Fibroblast of peridontal ligament (primary cell): ENCODE data around the gene BHLHE40.
A peak's percentile ranks its signal among the peaks of the same experiment; 100 is the strongest.

Experiments used
- DNase-seq: peaks from one replicate; pipeline ENCODE4 v3.0.0-alpha.2; 2010; ENCODE audit errors: extremely low read depth

Gene BHLHE40

DNA sequence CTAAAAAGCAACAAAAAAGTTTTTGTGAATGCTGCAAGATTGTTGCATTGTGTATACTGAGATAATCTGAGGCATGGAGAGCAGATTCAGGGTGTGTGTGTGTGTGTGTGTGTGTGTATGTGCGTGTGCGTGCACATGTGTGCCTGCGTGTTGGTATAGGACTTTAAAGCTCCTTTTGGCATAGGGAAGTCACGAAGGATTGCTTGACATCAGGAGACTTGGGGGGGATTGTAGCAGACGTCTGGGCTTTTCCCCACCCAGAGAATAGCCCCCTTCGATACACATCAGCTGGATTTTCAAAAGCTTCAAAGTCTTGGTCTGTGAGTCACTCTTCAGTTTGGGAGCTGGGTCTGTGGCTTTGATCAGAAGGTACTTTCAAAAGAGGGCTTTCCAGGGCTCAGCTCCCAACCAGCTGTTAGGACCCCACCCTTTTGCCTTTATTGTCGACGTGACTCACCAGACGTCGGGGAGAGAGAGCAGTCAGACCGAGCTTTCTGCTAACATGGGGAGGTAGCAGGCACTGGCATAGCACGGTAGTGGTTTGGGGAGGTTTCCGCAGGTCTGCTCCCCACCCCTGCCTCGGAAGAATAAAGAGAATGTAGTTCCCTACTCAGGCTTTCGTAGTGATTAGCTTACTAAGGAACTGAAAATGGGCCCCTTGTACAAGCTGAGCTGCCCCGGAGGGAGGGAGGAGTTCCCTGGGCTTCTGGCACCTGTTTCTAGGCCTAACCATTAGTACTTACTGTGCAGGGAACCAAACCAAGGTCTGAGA, 4.7 kb downstream of the BHLHE40 start:
- peak; percentile 88 for DNase-seq

DNA sequence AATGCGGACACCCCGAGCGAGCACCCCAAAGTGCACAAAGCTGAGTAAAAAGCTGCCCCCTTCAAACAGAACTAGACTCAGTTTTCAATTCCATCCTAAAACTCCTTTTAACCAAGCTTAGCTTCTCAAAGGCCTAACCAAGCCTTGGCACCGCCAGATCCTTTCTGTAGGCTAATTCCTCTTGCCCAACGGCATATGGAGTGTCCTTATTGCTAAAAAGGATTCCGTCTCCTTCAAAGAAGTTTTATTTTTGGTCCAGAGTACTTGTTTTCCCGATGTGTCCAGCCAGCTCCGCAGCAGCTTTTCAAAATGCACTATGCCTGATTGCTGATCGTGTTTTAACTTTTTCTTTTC, 5.3 kb downstream of the BHLHE40 start:
- DNase-seq = peak; percentile 24

DNA sequence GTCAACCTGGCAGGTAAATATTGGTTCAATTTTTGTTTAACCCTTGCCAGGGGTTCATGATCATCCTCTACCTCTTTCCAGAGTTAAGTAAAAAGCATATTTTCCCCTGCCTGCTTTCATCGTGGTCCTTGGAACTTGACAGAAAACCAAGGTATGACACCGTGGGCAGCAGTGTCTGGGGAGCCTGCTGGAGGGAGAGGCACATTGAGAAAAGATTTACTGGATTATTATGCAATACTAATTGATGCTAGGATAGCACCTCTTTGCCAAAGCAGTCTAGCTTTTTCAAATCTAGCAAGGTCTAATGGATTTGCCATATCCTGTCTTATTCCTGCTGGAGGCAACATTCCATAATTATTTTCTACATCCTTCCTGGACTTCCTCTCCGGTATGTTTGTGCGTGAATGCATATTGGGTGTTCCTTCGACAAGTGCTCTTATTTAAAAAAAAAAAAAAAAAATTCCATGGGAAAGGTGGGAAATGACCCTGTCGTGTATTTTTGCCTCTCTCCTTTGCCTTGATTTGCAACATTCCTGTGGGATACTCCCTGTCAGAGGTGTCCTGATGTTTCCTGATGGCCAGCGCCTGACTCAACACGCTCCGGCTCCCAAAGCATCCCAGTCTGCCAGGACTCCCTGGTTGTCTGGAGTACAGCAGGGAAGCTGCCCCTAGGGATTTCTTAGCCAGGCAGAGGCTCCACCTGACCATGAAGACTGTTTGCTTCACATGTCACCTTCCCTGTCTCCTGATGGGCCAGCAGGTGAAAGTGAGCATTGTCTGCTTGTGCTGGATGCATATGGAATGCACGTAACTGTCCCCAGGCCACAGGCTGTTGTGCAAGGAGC, 6.3 kb downstream of the BHLHE40 start:
- peak; percentile 32 for DNase-seq

DNA sequence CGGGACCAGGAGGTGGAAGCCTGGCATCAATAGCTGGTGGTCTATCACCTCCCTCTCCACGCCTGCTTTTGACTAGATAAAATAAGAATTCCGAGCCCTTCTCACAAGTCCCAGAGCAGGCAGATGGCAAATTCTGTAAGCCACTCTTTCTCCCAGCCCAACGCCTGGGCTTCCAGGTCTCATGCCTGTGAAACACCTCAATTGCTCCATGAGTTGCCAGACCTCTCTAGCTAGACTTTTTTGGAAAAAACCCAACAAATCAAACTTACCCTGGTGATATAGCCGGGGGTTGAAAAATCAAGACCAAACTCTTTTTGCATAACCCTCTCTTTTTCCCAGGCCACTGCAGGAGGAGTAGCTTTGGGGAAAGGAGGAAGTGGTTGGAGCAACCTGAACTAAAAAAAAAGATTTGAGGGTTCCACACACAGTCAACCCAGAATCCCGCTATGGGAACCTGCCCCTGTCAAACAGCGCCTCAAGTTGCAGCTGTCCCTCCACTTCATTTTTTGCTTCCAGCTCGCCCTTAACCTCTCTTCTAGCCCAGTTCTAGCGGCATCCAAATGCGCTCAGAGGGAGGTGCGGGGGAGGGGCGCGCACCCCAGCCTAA, 7.0 kb downstream of the BHLHE40 start:
- no peak for DNase-seq

DNA sequence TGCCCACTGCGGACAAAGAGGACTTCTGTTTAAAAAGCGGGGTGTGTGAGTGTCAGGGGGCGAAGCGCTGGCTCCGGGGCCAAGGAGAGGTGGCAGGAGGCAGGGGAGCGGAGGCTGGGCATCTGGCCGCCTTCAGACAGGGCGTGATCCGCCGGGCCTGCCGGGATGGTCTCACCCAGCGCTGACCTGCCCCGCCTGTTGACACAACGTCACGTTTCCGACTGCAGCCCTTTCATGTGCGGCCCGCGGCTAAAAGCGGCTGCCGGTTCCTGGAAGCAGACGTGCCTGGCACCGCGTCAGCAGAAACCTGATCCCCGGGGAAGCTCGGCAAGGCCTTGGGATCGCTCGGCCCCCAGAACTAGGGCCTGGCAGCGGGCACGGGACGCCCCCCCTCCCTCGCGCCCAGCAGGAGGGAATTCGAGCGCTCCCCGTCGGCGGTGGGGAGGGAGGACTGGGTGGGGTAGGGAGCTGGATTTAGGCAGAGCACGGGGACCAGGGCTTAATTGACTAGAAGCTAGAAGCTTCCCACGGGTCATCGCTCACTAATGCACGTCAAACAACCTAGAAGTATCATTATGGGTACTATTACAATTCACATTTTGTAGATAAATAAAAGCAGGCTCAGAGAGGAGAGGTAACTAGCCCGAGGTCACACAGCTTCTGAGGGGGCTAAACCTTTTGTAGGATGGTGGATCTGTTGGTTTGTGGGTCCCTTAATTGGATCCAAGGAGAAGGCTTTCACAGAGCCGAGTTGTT, 7.7 kb downstream of the BHLHE40 start:
- peak; percentile 96 for DNase-seq

DNA sequence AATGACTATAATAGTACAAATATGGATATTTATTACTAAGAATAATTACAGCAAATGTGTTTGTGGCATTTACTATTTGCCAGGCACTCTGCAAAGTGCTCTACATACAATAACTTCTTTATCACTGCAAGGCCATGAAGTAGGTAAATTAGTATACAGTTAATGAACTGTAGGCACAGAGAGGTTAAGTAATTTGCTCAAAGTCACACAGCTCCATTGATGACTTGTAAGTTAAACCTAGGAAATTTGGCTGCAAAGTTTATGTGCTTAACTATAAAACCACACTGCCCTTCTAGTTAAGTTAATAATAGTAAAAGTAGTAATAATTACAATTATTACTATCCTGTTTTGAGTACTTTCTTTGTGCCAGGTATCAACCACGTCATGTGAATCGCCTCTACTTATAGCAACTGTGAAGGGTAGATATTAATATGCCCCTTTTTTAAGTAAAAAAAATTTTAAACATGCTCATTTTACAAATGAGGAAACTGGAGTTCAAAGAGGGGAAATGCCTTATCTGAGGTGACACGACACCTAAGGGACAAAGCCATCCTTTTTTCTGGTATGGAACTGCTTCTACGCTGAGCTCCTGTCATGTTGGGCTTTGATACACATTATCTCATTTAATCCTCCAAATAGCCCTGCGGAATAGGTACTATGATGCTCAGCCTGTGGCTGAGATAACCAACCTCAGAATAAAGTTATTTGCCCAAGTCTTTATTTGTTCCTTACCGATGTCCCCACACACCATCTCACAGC, 8.5 kb downstream of the BHLHE40 start:
- no peak for DNase-seq

DNA sequence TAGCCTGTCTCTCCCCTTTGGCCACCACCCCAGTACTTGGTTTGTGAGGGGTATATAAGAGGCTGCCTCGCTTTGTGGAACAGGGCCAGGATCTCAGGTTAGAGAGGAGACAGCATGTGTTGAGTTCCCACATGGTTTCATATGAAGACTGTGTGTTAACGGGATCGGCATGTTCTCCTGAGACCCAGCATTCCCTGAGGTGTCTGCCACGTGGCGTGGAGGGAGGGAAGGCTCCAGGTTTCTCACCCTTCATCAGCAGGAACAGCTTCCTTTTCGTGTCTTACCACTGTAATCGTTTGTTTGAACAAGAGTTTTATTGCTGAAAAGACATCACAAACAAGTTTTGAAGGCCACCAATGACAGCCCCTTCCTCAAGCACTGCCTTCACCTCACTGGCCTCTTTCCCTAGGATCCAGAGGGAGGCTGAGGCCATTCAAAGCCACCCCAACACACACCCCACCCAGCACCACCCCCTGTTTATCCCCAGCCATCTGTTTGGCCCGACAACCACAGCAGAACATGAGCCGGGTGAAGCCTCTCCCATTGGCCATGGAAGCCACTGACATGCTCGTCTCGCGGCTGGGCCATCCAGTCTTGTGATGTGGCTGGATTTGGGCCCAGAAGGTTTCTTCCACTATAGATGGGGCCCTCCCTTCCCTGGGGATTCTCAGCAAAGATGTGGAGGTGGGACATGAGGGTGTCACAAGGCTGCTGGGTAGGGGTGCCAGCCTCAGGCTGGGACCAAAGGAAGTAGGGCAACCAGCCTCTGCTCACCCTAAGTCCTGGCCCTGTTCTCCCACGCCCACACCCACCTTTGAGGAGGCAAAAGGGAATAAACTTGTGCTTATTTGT, 10.0 kb downstream of the BHLHE40 start:
- peak; percentile 56 for DNase-seq

DNA sequence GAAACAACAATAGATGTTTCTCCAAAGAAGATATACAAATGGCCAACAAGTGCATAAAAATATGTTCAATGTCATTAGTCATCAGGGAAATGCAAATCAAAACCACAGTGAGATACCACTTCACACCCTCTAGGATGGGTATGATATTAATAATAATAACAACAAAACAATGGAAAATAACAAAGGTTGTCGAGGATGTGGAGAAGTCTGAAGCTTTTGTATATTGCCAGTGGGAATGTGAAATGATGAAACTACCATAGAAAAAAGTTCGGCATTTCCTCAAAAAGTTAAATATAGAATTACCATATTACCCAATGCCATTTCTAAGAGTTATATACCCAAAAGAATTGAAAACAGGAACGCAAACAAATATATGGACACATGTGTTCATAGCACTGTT, 10.8 kb downstream of the BHLHE40 start:
- DNase-seq = no peak

DNA sequence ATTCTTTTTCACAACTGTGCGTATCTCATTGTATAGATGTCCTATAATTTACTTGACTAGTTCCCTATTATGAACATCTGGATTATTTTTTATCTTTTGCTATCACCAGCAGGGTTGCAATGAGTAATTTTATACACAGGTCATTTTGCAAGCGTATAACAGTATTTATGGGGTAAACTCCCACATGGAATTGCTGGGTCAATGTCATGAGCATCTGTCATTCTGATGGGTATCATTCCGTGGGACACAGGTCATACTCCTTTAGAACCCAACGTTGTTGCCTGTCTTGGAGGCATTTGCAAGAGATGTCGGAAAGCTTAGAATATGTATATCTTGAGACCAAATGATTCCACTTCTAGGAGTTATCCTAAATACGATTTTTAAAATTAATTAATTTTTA, 12.9 kb downstream of the BHLHE40 start:
- DNase-seq = no peak

DNA sequence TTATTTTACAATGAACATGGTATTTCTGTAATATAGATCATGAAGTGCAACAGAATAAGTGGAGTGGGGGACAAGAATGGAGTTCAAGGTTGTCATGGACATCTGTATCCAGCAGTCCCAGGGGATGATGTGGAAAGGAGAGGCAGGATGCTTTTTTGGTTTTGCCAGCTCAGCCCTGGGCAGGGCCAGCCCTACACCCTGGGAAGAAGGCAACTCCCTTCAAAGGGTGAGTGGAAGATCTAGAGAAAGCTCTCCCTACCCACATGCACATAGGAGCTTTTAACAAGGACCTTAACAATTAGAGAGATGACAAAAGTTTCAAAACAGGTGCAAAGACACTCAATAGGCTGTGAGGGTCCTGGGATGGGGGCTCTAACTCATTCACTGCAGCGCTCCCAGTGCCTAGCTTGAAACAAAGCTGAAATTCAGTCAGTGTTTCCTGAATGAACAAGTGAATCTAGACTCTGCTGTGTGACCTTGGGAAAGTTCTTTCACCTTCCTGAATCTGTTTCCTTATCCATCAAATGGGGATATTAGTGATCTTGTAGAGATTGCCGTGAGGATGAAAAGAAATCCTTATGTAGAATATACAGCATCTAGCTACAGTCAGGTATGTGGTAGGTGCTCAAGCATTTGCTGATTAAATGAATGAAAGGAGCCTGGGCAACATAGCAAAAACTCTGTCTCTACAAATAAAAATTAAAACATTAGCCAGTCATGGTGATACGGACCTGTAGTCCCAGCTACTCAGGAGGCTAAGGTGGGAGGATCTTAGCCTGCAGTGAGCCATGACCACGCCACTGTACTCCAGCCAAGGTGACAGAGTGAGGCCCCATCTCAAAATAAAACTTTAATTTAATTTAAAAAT, 14.3 kb downstream of the BHLHE40 start:
- no peak for DNase-seq

DNA sequence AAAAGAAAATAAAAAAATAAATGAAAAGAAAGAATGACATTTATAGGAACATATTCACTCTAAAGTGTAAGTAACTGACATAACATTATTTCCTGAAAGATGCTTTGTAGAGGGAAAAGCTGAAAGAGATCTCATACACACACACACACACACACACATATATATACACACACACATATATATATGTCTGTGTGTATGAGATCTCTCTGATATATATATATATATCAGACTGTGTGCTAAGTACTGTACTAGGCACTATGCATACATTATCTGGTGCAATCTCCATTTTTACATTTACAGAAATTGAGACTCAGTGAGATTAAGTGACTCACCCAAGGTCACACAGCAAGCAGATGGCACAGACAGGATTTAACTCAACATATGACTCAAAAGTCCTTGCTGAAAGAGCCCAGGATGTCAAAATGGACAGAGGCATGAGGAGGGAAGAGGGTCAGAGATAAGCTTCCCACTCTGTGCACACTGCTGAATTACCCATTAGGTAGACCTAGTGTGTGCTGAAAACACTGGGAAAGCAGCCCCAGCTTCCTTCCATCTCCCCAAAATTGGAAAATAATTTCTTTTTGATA, 15.0 kb downstream of the BHLHE40 start:
- no peak for DNase-seq

DNA sequence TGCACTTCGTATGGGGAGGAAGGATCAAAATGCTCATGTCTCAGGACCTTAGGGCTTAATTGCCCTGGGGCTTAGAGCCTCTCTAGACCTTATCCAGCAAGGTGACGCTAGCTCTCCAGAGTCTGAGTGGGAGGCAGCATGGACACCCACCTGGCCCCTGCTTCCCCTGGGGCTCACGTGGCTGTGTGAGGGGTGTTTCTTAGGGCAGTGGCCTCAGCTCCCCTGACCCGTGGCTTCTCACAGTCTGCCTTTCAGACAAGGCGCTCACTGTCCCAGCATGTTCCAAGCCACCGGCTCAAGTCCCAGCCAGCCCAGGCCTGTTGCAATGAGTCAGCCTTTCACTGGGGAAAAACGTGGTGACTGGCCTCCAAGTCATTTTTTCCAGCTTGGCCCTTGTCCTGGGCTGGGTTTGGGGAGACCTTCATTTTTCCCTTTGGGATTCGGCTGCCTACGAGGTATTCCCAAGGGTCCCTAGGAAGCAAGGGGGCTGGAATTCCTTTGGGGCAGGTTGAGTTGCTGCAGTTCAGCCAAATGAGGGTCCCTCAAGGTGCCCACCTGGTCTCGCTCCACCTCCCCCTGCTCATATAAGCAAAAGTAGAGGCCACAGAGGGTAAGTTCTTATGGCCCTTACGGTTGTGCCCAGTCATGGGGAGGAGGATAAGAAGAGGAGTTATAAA, 15.7 kb downstream of the BHLHE40 start:
- peak; percentile 81 for DNase-seq

DNA sequence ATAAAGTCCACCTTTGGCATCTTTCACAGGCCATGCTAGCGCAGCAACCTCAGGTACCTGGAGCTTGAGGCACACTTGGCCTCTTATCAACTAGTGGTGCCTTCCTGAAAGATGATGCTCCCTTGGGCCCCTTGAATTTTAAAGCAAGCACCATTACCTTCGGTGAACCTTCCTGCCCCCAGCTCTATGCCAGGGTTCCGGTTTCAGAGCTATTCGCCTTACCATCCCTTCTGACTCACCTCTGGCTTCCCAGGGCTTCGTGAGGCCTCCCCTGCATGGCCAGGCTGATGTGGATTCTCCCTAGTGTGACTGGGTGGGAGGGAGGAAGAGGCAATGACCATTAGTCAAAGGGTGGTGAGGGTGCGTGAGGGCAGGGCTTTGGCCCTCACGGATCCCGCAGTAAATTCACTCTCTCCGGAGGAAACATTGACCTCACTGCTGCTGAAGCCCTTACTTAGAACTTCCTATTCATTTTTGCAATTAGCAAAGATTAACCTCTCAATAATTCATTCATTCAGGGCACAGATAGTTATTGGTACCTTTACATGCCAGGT, 16.3 kb downstream of the BHLHE40 start:
- peak; percentile 38 for DNase-seq

DNA sequence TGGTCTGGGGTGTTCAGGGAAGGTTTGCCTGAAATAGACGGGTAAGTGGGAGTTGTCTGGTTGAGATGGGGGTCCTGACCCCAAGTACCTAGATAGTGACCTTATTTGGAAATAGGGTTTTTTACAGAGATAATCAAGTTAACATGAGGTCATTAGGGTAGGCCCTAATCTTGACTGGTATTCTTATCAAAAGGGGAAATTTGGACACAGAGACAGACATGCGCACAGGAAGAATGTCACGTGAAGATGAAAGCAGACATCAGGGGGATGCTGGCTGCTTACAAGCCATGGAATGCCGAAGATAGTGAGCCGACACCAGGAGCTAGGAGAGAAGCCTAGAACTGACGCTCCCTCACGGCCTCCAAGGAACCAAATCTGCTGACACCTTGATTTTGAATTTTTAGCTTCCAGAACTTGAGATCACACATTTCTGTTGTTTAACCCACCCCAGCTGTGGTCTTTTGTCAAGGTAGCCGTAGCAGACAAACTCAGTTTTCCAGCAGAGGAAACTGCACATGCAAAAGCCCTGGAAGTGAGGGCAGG, 17.1 kb downstream of the BHLHE40 start:
- no peak for DNase-seq

DNA sequence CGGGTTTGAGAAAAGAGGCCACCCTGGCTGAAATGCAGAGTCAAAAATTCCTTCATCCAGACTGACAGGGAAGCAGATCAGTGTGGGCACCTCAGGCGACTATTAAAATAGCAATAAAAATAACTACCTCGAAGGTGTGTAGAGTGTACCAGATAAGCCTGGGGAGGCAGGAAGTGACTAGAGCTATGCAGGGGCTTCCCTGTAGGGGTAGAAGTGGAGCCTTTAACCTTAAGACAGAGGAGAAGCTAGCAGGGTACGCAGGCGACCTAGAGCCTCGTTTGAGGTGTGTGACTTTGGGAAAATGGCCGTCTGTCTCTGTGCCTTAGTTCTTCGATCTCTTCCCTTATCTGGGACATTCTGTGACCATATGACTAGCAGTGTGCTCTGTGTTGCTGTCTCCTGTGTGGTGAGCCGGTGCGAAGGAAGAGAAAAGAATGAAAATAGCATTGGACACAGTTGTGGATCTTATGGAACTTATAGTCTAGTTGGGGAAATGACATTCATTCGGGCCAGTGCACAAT, 17.6 kb downstream of the BHLHE40 start:
- DNase-seq = no peak

DNA sequence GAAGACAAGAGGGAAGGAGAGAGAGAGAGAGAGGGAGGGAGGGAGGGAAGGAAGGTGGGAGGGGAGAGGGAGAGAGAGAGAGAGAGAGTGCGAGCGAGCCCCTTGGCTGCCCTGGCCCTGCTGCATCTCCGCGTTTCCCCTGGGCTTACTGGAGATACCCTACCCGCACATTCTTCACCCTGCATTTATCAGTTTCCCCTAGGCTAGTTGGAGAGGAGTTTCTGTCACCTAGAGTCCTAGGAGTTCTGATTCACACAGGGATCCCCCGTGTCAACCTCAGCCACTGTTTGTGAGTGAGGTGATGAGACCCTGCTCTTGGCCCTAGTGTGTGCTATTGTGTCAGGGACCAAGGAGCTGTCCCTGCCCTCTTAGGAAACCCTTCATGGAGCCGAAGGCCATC, 18.7 kb downstream of the BHLHE40 start:
- DNase-seq = no peak

DNA sequence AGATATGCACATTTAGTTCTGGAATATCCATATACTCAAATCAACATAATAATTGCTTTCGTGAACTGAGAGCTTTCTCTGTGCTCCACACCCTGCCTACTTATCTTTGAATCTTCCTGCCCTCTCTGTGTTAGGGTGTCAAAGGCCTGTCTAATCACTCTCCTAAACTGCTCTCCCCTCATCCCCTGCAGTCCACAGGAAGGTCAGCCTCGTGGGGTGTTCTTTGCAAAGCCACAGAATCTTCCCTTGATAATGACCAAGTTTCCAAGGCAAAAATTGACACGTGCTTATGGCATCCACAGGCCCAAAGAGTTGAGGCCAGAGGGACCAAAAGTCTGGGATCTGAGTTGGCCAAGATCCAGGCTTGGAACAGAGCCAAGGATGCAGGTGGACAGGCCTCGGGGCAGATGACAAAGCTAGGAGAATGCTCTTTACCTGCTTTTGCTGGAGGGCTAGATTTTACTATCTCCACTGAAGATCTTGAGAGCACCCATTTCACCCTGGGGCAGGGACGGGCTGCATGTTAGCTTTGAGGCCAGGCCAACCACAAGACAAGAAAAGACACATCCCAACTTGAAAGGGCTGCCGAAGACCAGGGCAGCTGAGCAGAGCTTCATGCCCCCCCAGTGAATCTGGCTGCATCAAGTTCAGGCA, 20.4 kb downstream of the BHLHE40 start:
- DNase-seq = no peak
